Measurements from ENCODE around the gene TMEM30B. TPM values are rescaled to one million over a fixed set of nuclear protein-coding genes. Genes with fewer than 3 reads are reported as not detected.

TMEM30B gene
- total RNA-seq, 2 donors from 2014 or later, result 68.2 to 77.1 TPM

DNA sequence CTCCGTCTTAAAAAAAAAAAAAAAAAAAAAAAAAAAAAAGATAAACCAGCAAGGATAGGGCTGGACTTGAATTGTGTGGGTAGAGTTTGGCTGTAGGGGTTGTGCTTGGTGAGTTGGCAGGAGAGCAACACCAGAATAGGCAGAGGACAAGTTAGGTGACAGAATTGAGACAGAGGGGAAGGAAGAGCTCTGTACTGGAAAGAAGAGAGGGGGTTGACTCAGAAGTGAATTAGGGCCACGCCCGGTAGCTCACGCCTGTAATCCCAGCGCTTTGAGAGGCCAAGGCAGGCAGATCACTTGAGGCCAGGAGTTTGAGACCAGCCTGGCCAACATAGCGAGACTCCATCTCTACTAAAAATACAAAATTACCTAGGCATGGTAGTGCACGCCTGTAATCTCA is 6.1 kb upstream of the TMEM30B start:
- H3K36me3 ChIP-seq, result no peaks in the 10 kb centered on the region
- intact Hi-C loops (cut with DNase I), result no loop called here
- no peaks in the 10 kb centered on the region for H3K27me3 ChIP-seq
- H3K4me1 ChIP-seq, result peaks cover 3% of the 10 kb centered on the region
- TF ChIP-seq, protein P1, sequence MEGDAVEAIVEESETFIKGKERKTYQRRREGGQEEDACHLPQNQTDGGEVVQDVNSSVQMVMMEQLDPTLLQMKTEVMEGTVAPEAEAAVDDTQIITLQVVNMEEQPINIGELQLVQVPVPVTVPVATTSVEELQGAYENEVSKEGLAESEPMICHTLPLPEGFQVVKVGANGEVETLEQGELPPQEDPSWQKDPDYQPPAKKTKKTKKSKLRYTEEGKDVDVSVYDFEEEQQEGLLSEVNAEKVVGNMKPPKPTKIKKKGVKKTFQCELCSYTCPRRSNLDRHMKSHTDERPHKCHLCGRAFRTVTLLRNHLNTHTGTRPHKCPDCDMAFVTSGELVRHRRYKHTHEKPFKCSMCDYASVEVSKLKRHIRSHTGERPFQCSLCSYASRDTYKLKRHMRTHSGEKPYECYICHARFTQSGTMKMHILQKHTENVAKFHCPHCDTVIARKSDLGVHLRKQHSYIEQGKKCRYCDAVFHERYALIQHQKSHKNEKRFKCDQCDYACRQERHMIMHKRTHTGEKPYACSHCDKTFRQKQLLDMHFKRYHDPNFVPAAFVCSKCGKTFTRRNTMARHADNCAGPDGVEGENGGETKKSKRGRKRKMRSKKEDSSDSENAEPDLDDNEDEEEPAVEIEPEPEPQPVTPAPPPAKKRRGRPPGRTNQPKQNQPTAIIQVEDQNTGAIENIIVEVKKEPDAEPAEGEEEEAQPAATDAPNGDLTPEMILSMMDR (IDR thresholded peaks at IDR 0.05), result no peak
- H3K9ac ChIP-seq (ENCODE audit: low read depth in 2 of 2, low read length in 2 of 2), result no peak overlapping the region
- no peaks in the 10 kb centered on the region for H3K9me3 ChIP-seq
- no peak for DNase-seq
- H3K4me3 ChIP-seq, result no peak overlapping the region
- H3K27ac ChIP-seq, result no peak overlapping the region

- no peaks in the 10 kb centered on the region for H3K27me3 ChIP-seq
- no peak overlapping the region for H3K27ac ChIP-seq
- no peak overlapping the region for H3K9ac ChIP-seq (ENCODE audit: low read depth in 2 of 2, low read length in 2 of 2)
- no peak overlapping the region for H3K4me3 ChIP-seq
- intact Hi-C loops (cut with DNase I), result no loop called here
- H3K36me3 ChIP-seq, result no peaks in the 10 kb centered on the region
- TF ChIP-seq, protein P1 (IDR thresholded peaks at IDR 0.05), result no peak
- H3K4me1 ChIP-seq, result peaks cover 3% of the 10 kb centered on the region
- no peaks in the 10 kb centered on the region for H3K9me3 ChIP-seq
- no peak for DNase-seq
These were observed 4.2 kb upstream of the TMEM30B start for GRCh38 chr14:61285364-61285763.

- peaks cover 3% of the 10 kb centered on the region for H3K4me1 ChIP-seq
- no peak overlapping the region for H3K9ac ChIP-seq (ENCODE audit: low read depth in 2 of 2, low read length in 2 of 2)
- no peaks in the 10 kb centered on the region for H3K36me3 ChIP-seq
- TF ChIP-seq, protein P1 (IDR thresholded peaks at IDR 0.05), result no peak
- intact Hi-C loops (cut with DNase I), result no loop called here
- no peaks in the 10 kb centered on the region for H3K9me3 ChIP-seq
- no peak overlapping the region for H3K4me3 ChIP-seq
- H3K27me3 ChIP-seq, result no peaks in the 10 kb centered on the region
- no peak for DNase-seq
- H3K27ac ChIP-seq, result no peak overlapping the region
These were observed 2.9 kb upstream of the TMEM30B start for GRCh38 chr14:61284001-61284400.

- intact Hi-C loops (cut with DNase I), result no loop called here
- no peaks in the 10 kb centered on the region for H3K9me3 ChIP-seq
- no peak overlapping the region for H3K27ac ChIP-seq
- H3K4me3 ChIP-seq, result no peak overlapping the region
- H3K9ac ChIP-seq (ENCODE audit: low read depth in 2 of 2, low read length in 2 of 2), result no peak overlapping the region
- TF ChIP-seq, protein P1 (IDR thresholded peaks at IDR 0.05), result no peak
- H3K36me3 ChIP-seq, result no peaks in the 10 kb centered on the region
- H3K27me3 ChIP-seq, result no peaks in the 10 kb centered on the region
- DNase-seq, result no peak
- H3K4me1 ChIP-seq, result peaks cover 3% of the 10 kb centered on the region
These were observed 1.6 kb upstream of the TMEM30B start for GRCh38 chr14:61282746-61283145.

DNA sequence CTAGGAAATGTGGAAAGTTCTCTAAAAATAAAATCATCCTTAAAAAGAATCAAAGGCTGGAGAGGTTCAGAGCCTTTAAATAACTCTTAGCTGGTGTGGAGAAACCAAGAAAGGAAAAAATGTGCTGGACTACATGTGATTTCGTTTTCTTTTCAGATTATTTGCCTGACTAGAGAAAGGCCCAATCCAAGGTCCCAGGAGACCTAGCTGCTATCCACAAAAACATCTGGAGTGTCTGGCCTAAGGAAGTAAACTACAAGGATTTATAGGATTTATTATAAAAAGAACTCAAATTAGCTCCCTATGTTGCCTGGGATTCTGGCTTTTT is 774 bp upstream of the TMEM30B start:
- intact Hi-C loops (cut with DNase I), result no loop called here
- TF ChIP-seq, protein P1 (IDR thresholded peaks at IDR 0.05), result no peak
- peaks cover 3% of the 10 kb centered on the region for H3K4me1 ChIP-seq
- DNase-seq, result no peak
- H3K27me3 ChIP-seq, result no peaks in the 10 kb centered on the region
- H3K9ac ChIP-seq (ENCODE audit: low read depth in 2 of 2, low read length in 2 of 2), result peak overlapping the region in 1 of 2 donors; percentile 61
- no peaks in the 10 kb centered on the region for H3K36me3 ChIP-seq
- peak overlapping the region; percentile 68 for H3K4me3 ChIP-seq
- no peaks in the 10 kb centered on the region for H3K9me3 ChIP-seq
- H3K27ac ChIP-seq, result peak overlapping the region; percentile 99
